Thyroid gland (tissue), 4 donors: ENCODE measurements around the gene GALNT18.

ENCODE experiments used
- CTCF ChIP-seq, 6 experiments: fragments of 200-600 bp in 3 of 6; fragments of 450-650 bp in 3 of 6; sonication (generic) in 3 of 6; IDR thresholded peaks; one replicate each; pipeline ENCODE4 v1.5.1; 2016 to 2019; ENCODE audit warnings: antibody characterized with exemption in 6 of 6, mild to moderate bottlenecking in 2 of 6, inconsistent platforms in 1 of 6, moderate library complexity in 1 of 6
- POLR2A ChIP-seq, 2 donors: fragments of 450-650 bp; IDR thresholded peaks; one replicate each; pipeline ENCODE4 v1.6.1; 2017; ENCODE audit warnings: antibody characterized with exemption in 2 of 2, mild to moderate bottlenecking in 2 of 2, moderate library complexity in 1 of 2

- TF ChIP-seq CTCF (IDR thresholded peaks at IDR 0.05) (no peak), POLR2A (IDR thresholded peaks at IDR 0.05) (no peak)
These were observed 138.2 kb downstream of the GALNT18 start for GRCh38 chr11:11483627-11484026.
